Kidney glomerular epithelial cell (primary cell): ENCODE measurements around the gene PLBD2.

Experiments
- DNase-seq: peaks from one replicate; lab custom pipeline; 2025; lab: John Stamatoyannopoulos, UW

The PLBD2 gene

GRCh38 chr12:113370923-113371682 lies 12.7 kb downstream of the PLBD2 start:
- no peak for DNase-seq

GRCh38 chr12:113371808-113372207 lies 13.4 kb downstream of the PLBD2 start:
- DNase-seq: no peak

GRCh38 chr12:113372371-113372770 lies 14.0 kb downstream of the PLBD2 start:
- DNase-seq: no peak

GRCh38 chr12:113373440-113373839 lies 15.1 kb downstream of the PLBD2 start:
- no peak for DNase-seq

GRCh38 chr12:113373969-113374368 lies 15.6 kb downstream of the PLBD2 start:
- no peak for DNase-seq

- no peak for DNase-seq
Observed at GRCh38 chr12:113374823-113375428, 16.5 kb downstream of the PLBD2 start.

GRCh38 chr12:113378291-113378690 lies 19.9 kb downstream of the PLBD2 start:
- no peak for DNase-seq

- no peak for DNase-seq
Observed at GRCh38 chr12:113381220-113381619, 22.8 kb downstream of the PLBD2 start.

- no peak for DNase-seq
Observed at GRCh38 chr12:113382206-113382605, 23.8 kb downstream of the PLBD2 start.

GRCh38 chr12:113384778-113385177 lies 26.4 kb downstream of the PLBD2 start:
- no peak for DNase-seq

GRCh38 chr12:113385282-113385882 lies 27.0 kb downstream of the PLBD2 start:
- DNase-seq: no peak

- DNase-seq: no peak
Observed at GRCh38 chr12:113386866-113387566, 28.6 kb downstream of the PLBD2 start.

- DNase-seq: no peak
Observed at GRCh38 chr12:113387631-113388030, 29.2 kb downstream of the PLBD2 start.

- no peak for DNase-seq
Observed at GRCh38 chr12:113388351-113388750, 30.0 kb downstream of the PLBD2 start.

GRCh38 chr12:113390064-113391043 lies 32.0 kb downstream of the PLBD2 start:
- DNase-seq: no peak

- no peak for DNase-seq
Observed at GRCh38 chr12:113391145-113391544, 32.8 kb downstream of the PLBD2 start.

GRCh38 chr12:113391650-113392337 lies 33.4 kb downstream of the PLBD2 start:
- DNase-seq: no peak

GRCh38 chr12:113392520-113392919 lies 34.1 kb downstream of the PLBD2 start:
- DNase-seq: no peak

GRCh38 chr12:113392988-113393579 lies 34.7 kb downstream of the PLBD2 start:
- no peak for DNase-seq

GRCh38 chr12:113393749-113394148 lies 35.4 kb downstream of the PLBD2 start:
- DNase-seq: no peak
